ENCODE data around the gene TRMT11.

DNA sequence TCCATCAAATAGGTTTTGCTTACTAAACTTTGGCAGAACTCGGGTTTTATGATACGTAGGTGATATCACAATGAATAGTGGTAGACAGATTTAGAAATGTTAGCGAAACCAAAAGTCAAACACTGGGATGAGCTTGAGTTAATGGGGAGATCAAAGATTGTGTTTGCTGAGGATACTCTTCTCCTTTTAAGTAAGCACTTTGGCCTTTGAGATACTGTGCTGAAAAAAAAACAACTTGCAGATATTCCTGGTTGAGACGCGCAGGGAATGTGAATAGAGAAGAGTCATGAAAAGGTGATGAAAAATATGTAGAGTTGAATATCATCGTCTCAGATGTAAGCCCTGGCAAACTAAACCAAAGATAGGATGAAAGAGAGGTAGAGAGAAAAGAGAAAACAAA, 48.3 kb downstream of the TRMT11 start:
- TF ChIP-seq MYNN (CRISPR knock-in tag; IDR thresholded peaks at IDR 0.05; ENCODE audit: low read depth) (no peak), MAX (IDR thresholded peaks at IDR 0.05) (no peak), BRD4 (CRISPR knock-in tag; IDR thresholded peaks at IDR 0.05) (no peak), ZNF569 (CRISPR knock-in tag; IDR thresholded peaks at IDR 0.05; ENCODE audit: borderline replicate concordance) (no peak), ZKSCAN1 (IDR thresholded peaks at IDR 0.05; ENCODE audit: low read length) (no peak), SIN3A (IDR thresholded peaks at IDR 0.05; ENCODE audit: borderline replicate concordance, low read depth, low read length) (no peak), SP140L (CRISPR knock-in tag; IDR thresholded peaks at IDR 0.05; ENCODE audit: borderline replicate concordance) (no peak), TCF12 (IDR thresholded peaks at IDR 0.05) (no peak), TCF12 (CRISPR knock-in tag; IDR thresholded peaks at IDR 0.05) (no peak), ZSCAN25 (CRISPR knock-in tag; IDR thresholded peaks at IDR 0.05) (no peak), SYNCRIP (IDR thresholded peaks at IDR 0.05; ENCODE audit: insufficient read depth, low read depth, low read length) (no peak), POLR2AphosphoS5 (IDR thresholded peaks at IDR 0.05; ENCODE audit: low read depth, low read length) (no peak), ZZZ3 (CRISPR knock-in tag; IDR thresholded peaks at IDR 0.05; ENCODE audit: borderline replicate concordance) (no peak)
- TF ChIP-seq, protein P1, sequence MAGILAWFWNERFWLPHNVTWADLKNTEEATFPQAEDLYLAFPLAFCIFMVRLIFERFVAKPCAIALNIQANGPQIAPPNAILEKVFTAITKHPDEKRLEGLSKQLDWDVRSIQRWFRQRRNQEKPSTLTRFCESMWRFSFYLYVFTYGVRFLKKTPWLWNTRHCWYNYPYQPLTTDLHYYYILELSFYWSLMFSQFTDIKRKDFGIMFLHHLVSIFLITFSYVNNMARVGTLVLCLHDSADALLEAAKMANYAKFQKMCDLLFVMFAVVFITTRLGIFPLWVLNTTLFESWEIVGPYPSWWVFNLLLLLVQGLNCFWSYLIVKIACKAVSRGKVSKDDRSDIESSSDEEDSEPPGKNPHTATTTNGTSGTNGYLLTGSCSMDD (CRISPR knock-in tag; IDR thresholded peaks at IDR 0.05) = no peak

Measured in HepG2 (cell line).